Renal cortex interstitium (tissue), 11 donors: Measurements from ENCODE around the gene DUOX1. TPM values are rescaled to one million over a fixed set of nuclear protein-coding genes. Genes with fewer than 3 reads are reported as not detected.
"Not testable (repeated sequence)": the region's sequence is repeated elsewhere in the genome, so short reads cannot be mapped to it uniquely, and the experiment has no call there.

Experiments
- DNase-seq, 11 donors: peaks; one replicate each; pipeline ENCODE4 v3.0.0-alpha.2; 2013; ENCODE audit warnings: low read depth in 9 of 11, low spot score in 4 of 11; ENCODE audit errors: extremely low read depth in 1 of 11
- polyA plus RNA-seq, 3 donors: library from polyadenylated mRNA; unstranded; fragments of 120-200 nt; gene quantifications; one replicate each; pipeline ENCODE4 v1.2.1, GENCODE V29; 2013; ENCODE audit not compliant: insufficient read length in 3 of 3

Gene DUOX1
- polyA plus RNA-seq, 3 donors = 3.2 to 5.1 (median 3.8) TPM

DNA sequence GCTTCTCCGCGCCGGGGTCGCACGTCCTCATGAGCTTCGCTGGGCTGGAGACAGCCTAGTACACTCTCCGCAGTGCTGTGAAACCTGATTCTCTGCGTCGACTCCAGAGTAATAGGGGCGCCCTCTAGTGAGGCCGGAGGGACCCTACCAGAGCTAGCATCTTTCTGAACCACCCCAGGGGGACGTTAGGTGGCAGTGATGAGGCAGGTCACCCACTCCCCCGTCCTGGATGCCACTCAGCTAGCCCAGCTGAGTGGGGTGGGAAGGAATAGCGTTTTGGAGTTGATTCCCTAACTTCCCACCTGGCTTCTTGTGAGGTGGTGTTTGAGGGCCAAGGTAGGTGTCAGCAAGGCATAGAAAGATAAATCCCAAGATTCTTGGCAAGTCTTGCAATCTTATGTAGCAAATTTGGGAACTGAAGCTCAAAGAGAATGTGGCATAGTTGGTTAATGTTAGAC is 11.6 kb upstream of the DUOX1 start:
- DNase-seq = peak; percentile 81 to 93 (median 90)

DNA sequence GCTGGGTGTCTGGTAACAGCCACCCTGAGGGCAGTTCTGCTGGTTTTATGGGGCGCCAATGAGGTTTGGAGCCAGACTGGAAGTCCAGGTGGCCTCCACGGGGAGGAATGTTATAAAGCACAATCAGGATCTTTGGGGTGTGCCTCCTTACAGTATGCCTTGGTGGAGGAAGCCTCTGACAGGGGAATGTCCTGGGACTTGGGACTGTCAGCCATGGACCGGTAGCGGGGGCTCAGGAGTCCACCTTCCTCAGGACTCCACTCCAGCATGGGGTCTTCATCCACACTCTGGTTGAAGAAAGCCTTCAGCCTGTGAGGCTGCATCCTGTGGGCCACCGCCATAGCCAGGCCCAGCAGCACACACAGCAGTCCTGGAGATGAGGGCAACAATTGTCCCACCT is 10.8 kb upstream of the DUOX1 start:
- no peak for DNase-seq

DNA sequence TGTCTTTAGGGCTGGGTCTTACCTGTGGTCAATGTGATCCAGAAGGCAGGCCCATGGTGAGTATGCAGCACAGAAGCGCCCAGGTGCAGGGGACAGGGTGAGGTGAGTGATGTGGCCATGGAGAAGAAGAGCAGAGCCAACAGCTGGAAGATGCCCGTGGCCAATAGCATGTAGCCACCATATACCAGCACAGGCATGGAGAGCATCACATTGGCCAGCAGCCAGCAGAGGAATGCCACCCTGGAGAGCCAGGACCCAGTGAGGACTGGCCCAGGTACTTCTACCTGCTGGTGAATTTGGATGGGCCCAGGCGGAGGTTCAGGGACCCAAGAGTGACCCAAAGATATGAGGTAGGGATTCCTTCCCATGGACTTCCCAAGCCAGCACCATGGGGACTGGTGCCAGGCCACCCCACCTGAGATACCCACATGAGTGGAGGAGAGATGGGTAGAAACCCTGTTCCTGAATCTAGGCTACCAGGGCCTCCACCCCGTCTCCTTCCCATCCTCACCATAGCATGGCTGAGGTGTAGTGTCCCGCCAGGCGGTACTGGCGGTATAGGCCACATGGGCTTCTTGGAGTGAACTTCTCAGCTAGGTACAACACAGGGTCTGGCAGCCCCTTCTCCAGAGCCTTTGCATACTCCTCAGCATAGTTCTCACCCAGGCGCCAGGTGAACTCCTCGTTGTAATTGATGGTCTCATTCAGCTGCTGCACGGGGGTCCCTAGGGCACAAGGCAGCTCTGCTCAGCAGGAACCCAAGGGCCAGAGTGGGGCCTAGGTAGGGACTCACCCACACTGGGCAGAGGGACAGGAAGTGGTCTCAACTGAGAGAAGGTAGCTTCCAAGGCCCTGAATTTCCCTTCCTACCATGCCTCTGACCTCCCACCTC is 9.5 kb upstream of the DUOX1 start:
- DNase-seq = no peak

DNA sequence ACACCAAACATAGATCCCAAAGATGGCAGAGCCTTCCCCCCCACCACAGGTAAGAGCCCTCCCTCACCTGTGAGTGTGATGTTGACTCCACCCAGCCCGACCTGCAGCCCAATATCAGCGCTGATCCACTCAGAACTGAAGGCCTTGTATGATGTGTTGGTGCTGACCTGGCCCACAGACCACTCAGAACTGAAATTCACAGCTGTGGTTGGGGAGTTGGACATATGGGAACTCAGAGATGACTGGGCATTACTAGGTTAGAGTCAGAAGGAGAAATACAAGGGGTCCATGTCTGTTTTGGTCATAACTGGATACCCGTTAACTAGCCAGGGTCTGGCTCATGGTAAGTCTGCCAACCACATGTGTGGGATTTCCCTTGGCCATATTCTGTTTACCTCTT is 8.8 kb upstream of the DUOX1 start:
- DNase-seq = no peak

DNA sequence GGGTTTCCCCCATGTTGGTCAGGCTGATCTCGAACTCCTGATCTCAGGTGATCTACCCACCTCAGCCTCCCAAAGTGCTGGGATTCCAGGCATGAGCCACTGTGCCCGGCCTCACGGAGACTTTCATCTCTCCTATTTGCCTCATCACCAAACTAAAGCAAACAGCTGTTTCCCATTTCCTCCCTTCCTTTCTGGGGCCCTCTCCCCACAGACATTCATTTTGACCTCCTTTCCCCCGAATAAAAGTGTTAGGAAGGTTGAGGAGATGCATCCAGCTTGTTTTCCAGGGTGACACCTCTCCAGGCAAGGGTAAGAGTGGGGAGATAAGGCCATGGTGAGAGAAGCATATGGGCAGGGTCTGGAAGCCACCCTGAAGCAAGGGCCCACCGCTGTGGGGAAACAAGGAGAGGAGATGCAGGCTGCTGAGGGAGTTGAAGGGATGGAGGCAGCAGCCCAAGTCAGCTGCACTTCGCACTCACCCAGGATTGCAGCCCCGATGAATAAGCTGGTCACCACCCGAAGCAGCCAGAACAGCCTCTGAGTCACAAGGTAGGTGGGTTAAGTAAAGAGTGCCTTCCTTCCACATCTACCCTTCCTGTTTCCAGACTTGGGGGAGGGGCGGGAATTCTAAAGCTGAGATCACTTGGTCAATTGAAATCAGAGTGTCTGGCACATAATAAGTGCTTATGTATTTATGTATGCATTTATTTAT is 7.9 kb upstream of the DUOX1 start:
- no peak for DNase-seq

DNA sequence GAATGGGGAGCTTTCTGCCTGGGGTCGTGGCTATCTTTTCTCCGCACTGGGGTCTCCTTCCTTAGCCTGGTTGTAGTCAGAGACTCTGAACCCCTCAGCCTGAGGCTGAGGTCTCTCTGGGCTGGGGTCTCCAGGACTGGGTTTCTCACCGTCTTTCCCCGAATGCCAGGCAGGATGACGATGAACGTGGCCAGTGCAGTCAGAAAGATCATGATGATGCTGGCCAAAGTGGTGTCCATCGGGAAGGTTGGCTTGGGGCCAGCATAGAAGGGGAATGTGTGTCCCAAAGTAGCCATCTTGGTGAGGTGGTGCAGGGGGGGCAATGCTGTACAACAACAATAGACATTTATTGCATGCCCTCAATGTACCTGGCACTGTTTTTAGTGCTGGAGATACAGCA is 7.1 kb upstream of the DUOX1 start:
- DNase-seq = no peak

DNA sequence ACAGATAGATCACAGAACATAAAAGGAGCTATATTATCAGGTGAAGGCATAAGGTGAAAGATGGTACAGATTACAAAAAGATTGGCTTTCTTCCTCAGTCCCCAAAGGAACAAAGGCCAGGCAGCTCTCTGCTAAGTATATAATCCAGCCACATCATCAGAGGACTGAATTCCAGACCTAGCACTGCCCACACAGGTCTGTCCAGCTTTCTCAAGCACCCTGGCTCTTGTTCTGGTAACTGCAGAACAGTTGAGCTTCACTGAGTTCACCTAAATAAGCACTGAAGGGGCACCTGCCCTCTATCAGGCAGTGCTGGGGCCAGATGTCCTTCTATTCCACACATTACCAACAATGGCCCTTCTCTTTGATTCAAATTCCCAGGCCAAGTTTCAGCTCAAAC is 6.4 kb upstream of the DUOX1 start:
- DNase-seq = no peak

DNA sequence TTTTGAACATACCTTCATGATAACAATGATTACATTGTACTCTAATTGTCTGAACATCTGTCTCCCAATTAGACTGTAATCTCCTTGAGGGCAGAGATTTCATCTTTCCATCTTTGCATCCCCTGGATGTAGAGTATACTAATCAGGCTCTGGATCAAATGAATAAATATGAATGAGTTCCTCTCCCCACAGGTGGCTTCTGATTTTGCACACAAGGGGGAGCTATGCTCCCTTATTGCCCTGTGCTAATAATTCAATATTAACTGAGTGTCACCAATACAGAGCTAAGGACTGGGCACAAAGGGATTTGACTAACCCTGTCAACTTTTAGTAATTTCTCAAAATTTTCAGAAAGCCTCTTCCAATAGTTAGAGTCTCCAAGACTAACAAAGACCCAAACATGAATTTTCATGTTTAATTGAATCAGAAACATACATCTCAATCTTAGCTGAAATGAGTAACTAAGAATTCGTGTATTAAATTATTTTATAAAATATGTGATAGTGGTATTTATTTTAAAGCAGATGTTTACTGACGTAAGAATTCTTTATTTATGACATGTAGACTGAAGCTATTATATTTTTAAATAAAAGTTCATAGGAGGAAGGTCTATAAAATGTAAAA is 3.1 kb upstream of the DUOX1 start:
- DNase-seq = no peak

DNA sequence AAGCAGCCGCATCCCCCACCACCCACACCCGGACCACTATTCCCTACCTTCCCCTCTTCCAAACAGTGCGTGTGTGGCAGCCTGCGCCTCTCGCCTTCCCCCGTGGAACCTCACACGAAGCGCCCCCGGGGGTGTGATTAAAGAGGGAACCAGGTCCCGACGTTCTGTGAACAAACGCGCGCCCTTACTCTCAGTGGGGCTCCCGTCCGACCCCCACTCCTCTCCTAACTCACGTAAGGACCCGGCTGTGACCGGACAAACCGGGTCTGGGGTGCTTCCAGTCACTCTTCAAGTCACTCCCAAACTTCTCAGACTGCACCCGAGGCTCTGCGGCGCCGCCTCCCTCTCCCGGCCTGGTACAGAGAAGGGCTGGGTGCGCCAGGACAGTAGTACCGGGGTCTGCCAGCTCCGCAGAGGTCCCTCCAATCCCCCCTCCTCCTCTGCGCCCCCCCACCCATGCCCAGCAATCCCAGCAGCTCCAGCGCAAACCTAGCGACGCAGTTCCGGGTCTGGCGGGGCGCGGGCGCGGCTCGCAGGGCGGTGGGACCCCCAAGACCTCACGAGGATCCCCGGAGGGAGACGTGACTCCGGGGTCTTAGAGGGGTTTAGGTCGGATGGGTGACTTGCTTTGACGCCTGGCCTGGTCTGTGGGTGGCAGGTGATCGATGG is 689 bp upstream of the DUOX1 start:
- DNase-seq = no peak

DNA sequence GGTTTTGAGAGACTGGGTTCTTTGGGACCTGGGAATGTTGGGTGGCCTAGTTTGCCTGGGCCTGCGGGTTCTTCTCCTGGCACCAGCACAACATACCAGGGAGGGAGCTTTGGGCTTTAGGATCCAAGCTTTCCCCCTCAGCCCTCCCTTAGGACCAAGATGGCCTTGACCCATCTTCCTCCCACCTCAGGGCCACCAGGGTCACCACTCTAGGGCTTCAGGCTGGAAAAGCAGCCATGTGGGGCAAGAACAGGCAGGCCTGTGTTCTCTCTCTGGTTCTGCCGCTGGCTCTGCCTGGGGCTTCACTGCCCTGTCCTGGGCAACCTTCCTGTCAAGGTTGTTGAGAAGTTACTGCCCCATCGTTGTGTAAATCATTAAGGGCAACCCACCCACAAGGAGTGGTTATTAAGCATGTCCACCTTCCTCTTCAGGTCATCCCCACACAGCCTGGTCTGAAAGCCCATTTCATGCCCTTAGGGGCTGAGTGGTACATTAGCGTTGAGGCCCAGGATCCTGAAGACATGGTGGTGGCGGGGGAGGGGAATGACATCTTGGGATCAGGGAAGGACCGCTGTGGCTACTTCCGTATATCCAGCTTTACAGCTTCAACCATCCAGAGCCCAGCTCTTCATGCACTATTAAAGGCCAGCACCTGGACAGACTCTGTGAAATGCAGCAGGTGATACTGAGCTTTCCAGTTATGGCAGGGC is 652 bp downstream of the DUOX1 start:
- no peak for DNase-seq

DNA sequence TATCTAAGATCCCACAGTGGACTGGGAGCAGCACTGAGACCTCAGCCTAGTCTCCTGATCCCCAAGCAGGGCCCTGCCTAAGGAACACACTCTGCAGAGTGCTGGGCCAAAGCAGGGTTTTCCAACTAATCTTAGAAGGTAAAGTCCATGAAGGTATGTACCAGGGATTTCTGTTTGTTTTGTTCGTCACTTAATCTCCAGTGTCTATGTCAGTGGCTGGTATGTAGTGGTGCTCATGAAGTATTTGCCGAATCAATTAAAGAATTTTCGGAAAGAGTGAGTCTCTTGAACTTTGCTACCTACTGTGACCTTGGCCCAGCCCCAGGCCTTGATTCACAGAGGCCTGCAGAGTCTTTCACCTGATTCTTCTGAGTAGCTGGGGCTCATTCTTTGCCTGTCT is 1.7 kb downstream of the DUOX1 start:
- DNase-seq = no peak

DNA sequence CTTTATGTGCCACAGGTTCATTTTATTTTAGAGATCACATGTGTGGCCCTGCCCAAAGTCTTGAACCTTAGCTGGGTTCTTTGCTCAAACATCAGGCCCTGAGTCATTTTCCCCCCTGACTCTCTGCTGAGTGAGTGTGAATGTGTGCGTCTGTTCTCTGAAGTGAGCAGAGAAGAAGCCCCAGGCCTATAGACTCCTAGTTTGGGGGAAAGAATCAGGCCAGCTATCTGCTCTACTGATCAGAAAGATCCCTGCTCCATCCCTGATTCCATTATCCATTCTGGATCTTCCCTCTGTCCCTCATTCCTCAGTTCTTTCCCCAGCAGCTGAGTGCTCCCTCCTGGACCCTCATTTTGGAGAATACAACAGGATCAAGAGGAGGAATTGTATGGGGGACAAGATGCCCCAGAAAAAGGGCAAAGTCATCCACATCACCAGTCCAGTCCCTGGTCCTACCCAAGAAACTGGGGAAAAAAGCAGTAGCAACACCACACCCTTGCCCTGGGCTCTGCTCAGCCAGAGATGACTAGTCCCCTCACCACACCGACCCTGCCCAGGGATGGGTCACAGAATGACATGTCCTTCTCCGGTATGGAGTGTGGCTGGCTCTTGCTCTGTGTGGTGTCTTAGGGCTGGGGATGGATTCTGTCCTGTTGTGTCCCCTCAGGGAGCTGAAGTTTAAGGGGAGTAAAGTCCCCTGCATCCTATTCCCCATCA is 3.2 kb downstream of the DUOX1 start:
- no peak for DNase-seq

DNA sequence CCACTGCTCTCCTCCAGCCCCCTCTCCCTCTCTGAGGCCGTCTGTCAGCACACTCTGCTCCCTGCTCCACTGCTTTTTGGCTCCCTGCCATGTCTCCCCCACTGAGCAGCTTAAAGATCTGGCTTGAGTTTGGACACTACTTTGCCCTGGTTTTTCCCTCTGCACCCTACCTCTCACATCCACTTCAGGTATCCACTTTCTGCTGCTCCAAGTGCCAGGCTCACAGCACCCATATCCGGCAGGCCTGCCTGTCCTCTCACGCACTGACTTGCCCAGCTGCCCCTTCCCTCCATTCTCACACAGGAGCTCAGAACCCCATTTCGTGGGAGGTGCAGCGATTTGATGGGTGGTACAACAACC is 3.7 kb downstream of the DUOX1 start:
- peak in 1 of 11 donors; percentile 36 for DNase-seq

DNA sequence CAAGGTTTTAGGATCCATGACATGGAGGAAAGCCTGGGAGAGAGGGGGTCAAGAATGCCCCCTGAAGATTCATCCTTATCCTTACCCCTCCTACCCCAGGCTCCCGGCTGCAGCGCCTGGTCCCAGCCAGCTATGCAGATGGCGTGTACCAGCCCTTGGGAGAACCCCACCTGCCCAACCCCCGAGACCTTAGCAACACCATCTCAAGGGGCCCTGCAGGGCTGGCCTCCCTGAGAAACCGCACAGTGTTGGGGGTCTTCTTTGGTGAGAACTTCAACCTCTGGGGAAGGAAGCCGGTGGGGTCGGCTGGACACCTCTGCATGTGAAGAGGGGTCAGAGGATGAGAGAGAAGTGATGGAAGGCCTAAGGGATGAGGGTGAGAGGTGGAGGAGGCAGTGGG is 4.3 kb downstream of the DUOX1 start:
- DNase-seq = no peak

DNA sequence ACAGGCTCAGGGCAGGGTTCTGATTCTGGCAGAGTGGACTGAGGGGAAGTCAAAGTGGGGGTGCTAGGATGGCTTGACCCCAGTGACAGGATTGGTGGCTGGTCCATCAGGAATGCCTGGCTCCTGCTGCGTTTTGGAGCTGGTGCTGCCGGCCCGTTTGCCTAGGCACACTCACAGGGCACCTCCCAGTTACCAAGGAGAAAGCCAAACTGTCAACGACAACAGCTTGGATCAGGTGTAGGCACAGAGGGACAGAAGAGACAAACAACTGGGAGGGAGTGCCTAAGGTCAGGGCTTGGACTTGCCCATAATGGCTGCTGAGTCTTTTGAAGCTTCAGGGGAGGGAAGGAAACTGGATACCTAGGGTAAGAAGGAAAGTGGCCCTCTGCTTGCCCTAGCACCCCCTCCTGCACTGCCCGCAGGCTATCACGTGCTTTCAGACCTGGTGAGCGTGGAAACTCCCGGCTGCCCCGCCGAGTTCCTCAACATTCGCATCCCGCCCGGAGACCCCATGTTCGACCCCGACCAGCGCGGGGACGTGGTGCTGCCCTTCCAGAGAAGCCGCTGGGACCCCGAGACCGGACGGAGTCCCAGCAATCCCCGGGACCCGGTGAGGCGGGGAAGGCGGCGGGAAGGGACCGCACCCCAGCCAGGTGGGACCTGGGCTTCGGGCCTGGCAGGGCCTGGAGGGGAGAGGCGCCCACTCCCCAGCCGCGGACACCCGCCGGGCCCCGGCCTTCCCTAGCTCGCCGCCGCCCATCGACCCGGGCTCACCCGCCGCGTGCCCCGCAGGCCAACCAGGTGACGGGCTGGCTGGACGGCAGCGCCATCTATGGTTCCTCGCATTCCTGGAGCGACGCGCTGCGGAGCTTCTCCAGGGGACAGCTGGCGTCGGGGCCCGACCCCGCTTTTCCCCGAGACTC is 5.1 kb downstream of the DUOX1 start:
- no peak for DNase-seq

DNA sequence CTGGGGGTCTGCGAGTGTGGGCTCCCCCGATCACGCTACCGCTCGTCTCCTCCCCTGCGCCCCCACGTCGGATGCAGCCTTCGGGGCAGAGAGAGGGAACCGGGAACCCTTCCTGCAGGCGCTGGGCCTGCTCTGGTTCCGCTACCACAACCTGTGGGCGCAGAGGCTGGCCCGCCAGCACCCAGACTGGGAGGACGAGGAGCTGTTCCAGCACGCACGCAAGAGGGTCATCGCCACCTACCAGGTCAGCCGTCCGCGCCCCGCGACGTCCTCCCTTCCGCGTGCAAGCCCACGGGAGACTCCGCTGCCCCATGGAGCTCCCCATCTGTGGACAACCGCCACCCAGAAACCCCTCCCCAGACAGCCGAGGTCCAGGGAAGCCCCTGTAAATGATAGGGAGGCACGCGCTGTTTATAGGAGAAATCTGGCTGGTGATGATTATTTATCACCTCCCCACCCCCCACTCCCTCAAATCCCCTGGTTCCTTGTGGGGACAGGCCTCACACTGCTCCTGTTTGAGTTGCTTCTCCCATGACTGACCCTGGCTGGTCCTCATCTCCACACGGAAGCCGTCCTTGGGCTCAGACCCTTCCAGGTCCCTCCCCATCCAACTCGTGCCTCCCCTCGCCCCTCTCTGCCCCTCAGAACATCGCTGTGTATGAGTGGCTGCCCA is 6.0 kb downstream of the DUOX1 start:
- not testable (repeated sequence) for DNase-seq

DNA sequence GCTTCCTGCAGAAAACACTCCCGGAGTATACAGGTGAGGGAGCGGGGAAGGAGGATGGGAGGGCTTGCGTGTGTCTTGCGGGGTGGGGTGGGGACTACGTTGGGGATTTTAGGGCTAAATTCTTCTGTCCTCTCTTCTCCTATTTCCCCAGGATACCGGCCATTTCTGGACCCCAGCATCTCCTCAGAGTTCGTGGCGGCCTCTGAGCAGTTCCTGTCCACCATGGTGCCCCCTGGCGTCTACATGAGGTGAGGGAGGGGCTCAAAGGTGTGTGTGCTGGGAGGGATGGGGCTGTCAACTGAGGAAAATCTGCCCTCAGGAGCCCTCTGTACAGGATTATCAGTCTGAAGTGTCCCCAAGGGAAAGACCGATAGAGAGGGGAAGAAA is 6.6 kb downstream of the DUOX1 start:
- no peak for DNase-seq
